ENCODE results near the gene DNAJC7.

DNA sequence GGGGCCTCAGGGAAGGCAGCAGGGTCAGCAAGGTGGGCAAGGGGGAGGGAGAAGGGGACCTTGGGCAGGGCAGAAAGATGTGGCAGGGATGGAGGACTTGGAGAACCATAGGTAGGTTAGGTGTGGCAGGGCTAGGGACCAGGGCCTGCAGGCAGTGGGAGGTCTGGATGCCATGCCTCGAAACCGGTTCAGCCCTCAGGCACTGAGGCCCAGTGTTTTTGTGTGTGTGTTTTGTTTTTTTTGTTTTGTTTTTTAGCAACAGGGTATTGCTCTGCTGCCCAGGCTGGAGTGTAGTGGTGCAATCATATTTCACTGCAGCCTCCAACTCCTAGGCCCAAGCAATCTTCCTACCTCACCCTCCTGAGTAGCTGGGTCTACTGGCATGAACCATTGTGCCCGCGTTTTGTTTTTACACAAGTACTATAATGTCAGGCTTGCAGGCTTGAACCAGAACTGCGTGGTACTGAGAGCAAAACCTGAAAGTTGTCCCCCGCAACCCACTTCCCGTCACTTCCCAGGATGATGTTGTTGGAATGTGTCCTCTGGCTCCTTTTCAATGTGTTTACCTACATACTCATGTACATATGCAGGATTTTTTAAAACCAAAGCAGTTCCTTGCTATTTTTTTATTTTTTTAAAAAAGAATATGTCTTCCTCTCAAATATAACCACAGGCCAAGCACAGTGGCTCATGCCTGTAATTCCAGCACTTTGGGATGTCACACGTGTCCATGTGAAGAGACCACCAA is 74.4 kb downstream of the DNAJC7 start:
- no peak for TF ChIP-seq PREB (CRISPR knock-in tag; IDR thresholded peaks at IDR 0.05)
- TF ChIP-seq SREBF2 (CRISPR knock-in tag; IDR thresholded peaks at IDR 0.05): no peak
- no peak for TF ChIP-seq E2F5 (CRISPR knock-in tag; IDR thresholded peaks at IDR 0.05)
- no peak for TF ChIP-seq ETV5 (CRISPR knock-in tag; IDR thresholded peaks at IDR 0.05; ENCODE audit: low read depth)
- no peak for TF ChIP-seq ZNF75A (CRISPR knock-in tag; IDR thresholded peaks at IDR 0.05)
- no peak for TF ChIP-seq ZNF398 (CRISPR knock-in tag; IDR thresholded peaks at IDR 0.05)
